ENCODE data around the gene C12orf42. TPM values are rescaled to one million over a fixed set of nuclear protein-coding genes. Genes with fewer than 3 reads are reported as not detected.

C12orf42 gene
- total and polyA plus RNA-seq, 10 of the 15 experiments (the other 5 are each of a cell fraction or from before 2014, with no cell fraction given) = 1.4 to 7.0 (median 2.4) TPM

DNA sequence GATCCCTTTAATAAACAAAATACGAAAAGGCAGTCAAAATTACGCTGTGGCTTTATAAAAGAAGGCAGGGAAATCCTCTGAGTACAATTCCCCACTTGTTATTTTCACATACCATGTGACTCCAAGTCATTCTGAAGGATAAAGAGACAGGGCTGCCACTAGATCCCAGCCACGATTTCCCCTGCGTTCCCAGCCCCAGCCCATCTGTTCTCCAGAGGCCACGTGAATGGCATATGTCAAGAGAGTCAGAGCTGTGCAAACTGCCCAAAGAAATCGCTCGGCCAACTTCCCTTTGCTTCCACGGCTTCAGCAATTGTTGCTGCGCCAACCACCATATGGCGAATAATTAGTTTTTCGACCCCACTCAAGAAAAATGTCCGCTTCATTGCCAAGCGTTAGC lies 161.3 kb downstream of the C12orf42 start:
- intact Hi-C loops (cut with micrococcal nuclease; ENCODE audit: unreplicated experiment) = no loop called here
- no peaks in the 10 kb centered on the region for H3K36me3 ChIP-seq (ENCODE audit: control insufficient read depth in 2 of 2, insufficient read depth in 2 of 2, low read length in 1 of 2)
- no peaks in the 10 kb centered on the region for H3K79me2 ChIP-seq (ENCODE audit: control insufficient read depth, insufficient read depth, low read length)
- H4K20me1 ChIP-seq (ENCODE audit: control insufficient read depth, insufficient read depth) = no peaks in the 10 kb centered on the region
- no peak for DNase-seq (ENCODE audit: low read depth, low spot score)
- 72% methylated on average over 13 of the region's 13 CpGs for WGBS (ENCODE audit: insufficient coverage, insufficient replicate concordance, low lambda C conversion rate, missing lambda C conversion rate)
- H3K4me2 ChIP-seq (ENCODE audit: control insufficient read depth, insufficient read depth) = no peak overlapping the region
- no peak for FAIRE-seq
- no peak overlapping the region for H3K9ac ChIP-seq (ENCODE audit: control insufficient read depth, insufficient read depth, low read length)
- ChIA-PET SMC1A (ENCODE audit: uncharacterized antibody, unreplicated experiment) (interaction anchor here (1.2 to 1.9 kb wide), 3 partner anchors 9 to 451 kb away, joined by 3 to 6 read pairs (median 3); no protein-coding TSS in a partner anchor), POLR2A (no interaction called here), CTCF (interaction anchor here (1.2 kb wide), 1 partner anchor 21 kb away, joined by 3 read pairs; no protein-coding TSS in a partner anchor), RAD21 (ENCODE audit: unreplicated experiment) (no interaction called here)
- no peak overlapping the region for H2AFZ ChIP-seq (ENCODE audit: control insufficient read depth, low read depth, low read length)
- ATAC-seq = no peak
- in situ Hi-C loops (cut with MboI) = no loop called here
- H3K4me3 ChIP-seq = no peak overlapping the region
- no peaks in the 10 kb centered on the region for H3K9me3 ChIP-seq (replicated peaks; ENCODE audit: control insufficient read depth, insufficient read depth, low read length)
- no peaks in the 10 kb centered on the region for H3K27me3 ChIP-seq (replicated peaks in 1 of 2; ENCODE audit: control insufficient read depth in 2 of 2, insufficient read depth in 2 of 2, low read length in 1 of 2)
- no TSS peak for BruUV-seq (replicated peaks)
- no peak overlapping the region for H3K27ac ChIP-seq (ENCODE audit: control insufficient read depth, insufficient read depth)
- no peaks in the 10 kb centered on the region for H3K4me1 ChIP-seq (ENCODE audit: control insufficient read depth, insufficient read depth, low read length)
- TF ChIP-seq FOXK2 (IDR thresholded peaks at IDR 0.05) (no peak), CREM (IDR thresholded peaks at IDR 0.05; ENCODE audit: low read depth) (no peak), PRDM15 (CRISPR knock-in tag; IDR thresholded peaks at IDR 0.05) (no peak), ZBTB11 (CRISPR knock-in tag; IDR thresholded peaks at IDR 0.05) (no peak), KAT2A (conservative IDR thresholded peaks at IDR 0.05; ENCODE audit: control insufficient read depth, low read depth, low read length) (no peak), JUNB (IDR thresholded peaks at IDR 0.05) (no peak), GATAD2B (conservative IDR thresholded peaks at IDR 0.05; ENCODE audit: low read depth) (no peak), ZNF207 (IDR thresholded peaks at IDR 0.05; ENCODE audit: borderline replicate concordance) (no peak), RELB (IDR thresholded peaks at IDR 0.05; ENCODE audit: low read depth) (no peak), TCF3 (IDR thresholded peaks at IDR 0.05; ENCODE audit: borderline replicate concordance, insufficient read depth, low read depth, low read length) (no peak), CHD2 (IDR thresholded peaks at IDR 0.05; ENCODE audit: borderline replicate concordance, low read depth, low read length) (no peak)
- TF ChIP-seq, protein P1, sequence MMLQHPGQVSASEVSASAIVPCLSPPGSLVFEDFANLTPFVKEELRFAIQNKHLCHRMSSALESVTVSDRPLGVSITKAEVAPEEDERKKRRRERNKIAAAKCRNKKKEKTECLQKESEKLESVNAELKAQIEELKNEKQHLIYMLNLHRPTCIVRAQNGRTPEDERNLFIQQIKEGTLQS (IDR thresholded peaks at IDR 0.05; ENCODE audit: borderline replicate concordance, extremely low read depth, low read depth, low read length) = no peak

All from GM12878 (cell line).